ENCODE data around the gene TLCD1. TPM values are rescaled to one million over a fixed set of nuclear protein-coding genes. Genes with fewer than 3 reads are reported as not detected.

TLCD1 gene
- total and polyA plus RNA-seq, 2 of the 8 experiments (the other 6 are each of a cell fraction or from before 2014, with no cell fraction given) = 40.7 to 128 TPM

- peak within 1 kb of the TSS; percentile 91 for H3K18ac ChIP-seq (ENCODE audit: extremely low read depth, low read length)
- peak within 1 kb of the TSS; percentile 88 to 100 for H3K4me2 ChIP-seq (ENCODE audit: insufficient read depth in 1 of 2, low read depth in 2 of 2, low read length in 2 of 2)
- H2AFZ ChIP-seq (ENCODE audit: low read length) = no peak within 1 kb of the TSS
- peak within 1 kb of the TSS; percentile 21; the same call in 1 of the 2 replicates for H2BK20ac ChIP-seq (ENCODE audit: low read length)
- ChIA-PET POLR2A (ENCODE audit: partially characterized antibody) (interaction anchor here (0.7 to 10.5 kb wide), 21 partner anchors 10 to 422 kb away, joined by 3 to 258 read pairs (median 6); partner anchors contain the start of genes ALDOC, BLTP2, FAM222B and FLOT2), CTCF (ENCODE audit: partially characterized antibody) (interaction anchor here (0.6 to 2.8 kb wide), 5 partner anchors 8 to 117 kb away, joined by 3 to 12 read pairs (median 4); partner anchors contain the start of gene RPL23A)
- peak within 1 kb of the TSS; percentile 99 for H4K8ac ChIP-seq (ENCODE audit: extremely low read depth, insufficient read depth, low read length)
- H2AK5ac ChIP-seq (ENCODE audit: low read depth, low read length) = peak within 1 kb of the TSS; percentile 99
- peak within 1 kb of the TSS; percentile 94 for H2BK5ac ChIP-seq (ENCODE audit: low read depth, low read length)
- no peak within 1 kb of the TSS for H3K23ac ChIP-seq (ENCODE audit: insufficient read length)
- FAIRE-seq (no peak), DNase-seq (ENCODE audit: low read depth in 1 of 2, low spot score in 2 of 2) (no peak)
- H3K4me3 ChIP-seq (ENCODE audit: extremely low read depth in 1 of 4, insufficient read depth in 2 of 4, low read depth in 3 of 4, low read length in 4 of 4) = peak within 1 kb of the TSS; percentile 59 to 85 (median 82)
- peak within 1 kb of the TSS; percentile 88 to 100 (median 96) for H3K9ac ChIP-seq (replicated peaks in 1 of 4; ENCODE audit: extremely low read depth in 1 of 4, low read depth in 3 of 4, low read length in 3 of 4)
- H3K9me3 ChIP-seq (ENCODE audit: insufficient read depth in 2 of 2, low read depth in 1 of 2, low read length in 1 of 2) = no peaks in the 10 kb centered on the region
- H2BK120ac ChIP-seq (replicated peaks; ENCODE audit: low read depth, low read length) = peak within 1 kb of the TSS; percentile 77
- H3K27me3 ChIP-seq (replicated peaks in 1 of 4; ENCODE audit: control insufficient read depth in 3 of 4, extremely low read depth in 1 of 4, insufficient read depth in 3 of 4, low read length in 3 of 4) = no peaks in the 10 kb centered on the region
- peaks cover 8 to 20% (median 15%) of the 10 kb centered on the region in 4 experiments; a peak in 7 of 8 replicates for H3K36me3 ChIP-seq (ENCODE audit: control insufficient read depth in 2 of 4, insufficient read depth in 4 of 4, low read length in 3 of 4)
- peak within 1 kb of the TSS; percentile 96 for H2BK12ac ChIP-seq (ENCODE audit: low read depth, low read length)
- peaks cover 16% of the 10 kb centered on the region for H3K23me2 ChIP-seq (ENCODE audit: low read depth, low read length)
- H2BK15ac ChIP-seq (ENCODE audit: low read length) = peak within 1 kb of the TSS; percentile 99
- TF ChIP-seq SUZ12 (IDR thresholded peaks at IDR 0.05; ENCODE audit: low read length) = no peak
- TF ChIP-seq RBBP5 (IDR thresholded peaks at IDR 0.05; ENCODE audit: borderline replicate concordance, low read depth, low read length) = peak; percentile 85
- TF ChIP-seq KDM5A (IDR thresholded peaks at IDR 0.05; ENCODE audit: low read length) = no peak
- peak; percentile 34; the same call in 1 of the 2 replicates for TF ChIP-seq MAX (IDR thresholded peaks at IDR 0.05)
- peak; percentile 45; the same call in 1 of the 2 replicates for TF ChIP-seq SP4 (IDR thresholded peaks at IDR 0.05; ENCODE audit: low read length)
- TF ChIP-seq ATF3 (IDR thresholded peaks at IDR 0.05; ENCODE audit: insufficient read depth, low read depth, low read length) = no peak
- TF ChIP-seq CTBP2 (IDR thresholded peaks at IDR 0.05; ENCODE audit: borderline replicate concordance, insufficient read depth, insufficient read length, low read length) = no peak
- 0 out of 4 replicates have a peak, but pooled peaks of 1 of the 2 experiments have one; percentile 1 for TF ChIP-seq SIN3A (conservative IDR thresholded peaks at IDR 0.05 in 1 of 2, IDR thresholded peaks at IDR 0.05 in 1 of 2; ENCODE audit: low read depth in 1 of 2, low read length in 2 of 2)
- no peak for TF ChIP-seq RAD21 (IDR thresholded peaks at IDR 0.05 in 1 of 2, conservative IDR thresholded peaks at IDR 0.05 in 1 of 2; ENCODE audit: low read depth in 2 of 2, low read length in 2 of 2)
- peak within 1 kb of the TSS; percentile 89 for H4K91ac ChIP-seq (replicated peaks; ENCODE audit: insufficient read length, low read length)
- H3K79me2 ChIP-seq (ENCODE audit: control insufficient read depth in 1 of 2, insufficient read depth in 2 of 2, low read length in 2 of 2) = peaks cover 3 to 29% of the 10 kb centered on the region in 2 experiments; a peak in 3 of 4 replicates
- peaks cover 5 to 17% (median 9%) of the 10 kb centered on the region in 4 experiments; a peak in 6 of 7 replicates for H3K4me1 ChIP-seq (replicated peaks in 1 of 4; ENCODE audit: control insufficient read depth in 3 of 4, insufficient read depth in 4 of 4, low read length in 3 of 4)
- peak within 1 kb of the TSS; percentile 98 for H3K4ac ChIP-seq (replicated peaks; ENCODE audit: insufficient read length, low read depth, low read length)
- peaks cover 0 to 11% of the 10 kb centered on the region in 2 experiments for H4K20me1 ChIP-seq (replicated peaks in 1 of 2; ENCODE audit: control insufficient read depth in 1 of 2, insufficient read depth in 2 of 2, low read length in 2 of 2)
- peak within 1 kb of the TSS; percentile 98 for H3K27ac ChIP-seq (ENCODE audit: low read depth, low read length)
- peak within 1 kb of the TSS; percentile 89 for H3K14ac ChIP-seq (ENCODE audit: insufficient read length)
- peak within 1 kb of the TSS; percentile 89 for H3K56ac ChIP-seq (replicated peaks; ENCODE audit: insufficient read length, low read depth, low read length)
- WGBS, 2 experiments (ENCODE audit: extremely low coverage in 1 of 2, insufficient coverage in 1 of 2, insufficient read length in 1 of 2, insufficient replicate concordance in 2 of 2, low coverage in 1 of 2, low lambda C conversion rate in 2 of 2, missing lambda C conversion rate in 1 of 2) = 1% methylated on average over 18 of the region's 20 CpGs; no CpG with 5 or more reads in 1 of the 2 experiments
- H4K5ac ChIP-seq (ENCODE audit: insufficient read length, low read depth, low read length) = peak within 1 kb of the TSS; percentile 94
- H3K79me1 ChIP-seq (ENCODE audit: low read depth, low read length) = peaks cover 14% of the 10 kb centered on the region
These were observed 14.4 kb downstream of the TLCD1 start, which contains the start of gene PROCA1 for GRCh38 chr17:28711723-28712031. TSS of gene PROCA1 (minus strand) at chr17:28711888. CDS start at chr17:28711660, 228 bp downstream.
